Bronchial epithelial cell (primary cell): ENCODE results near the gene DRD2. TPM values are rescaled to one million over a fixed set of nuclear protein-coding genes. Genes with fewer than 3 reads are reported as not detected.

Experiments used
- DNase-seq: peaks from one replicate; pipeline ENCODE4 v3.0.0-alpha.2; 2010; ENCODE audit warnings: low read depth
- FAIRE-seq: peaks from 2 replicates; lab custom pipeline; 2011; peaks lifted over from hg19 to GRCh38; lab: Jason Lieb, UNC
- H3K27me3 ChIP-seq: 2 replicates; pipeline ENCODE4 v1.5.1; 2011; ENCODE audit warnings: low read length; ENCODE audit not compliant: control insufficient read depth, insufficient read depth
- H3K36me3 ChIP-seq: 2 replicates; pipeline ENCODE4 v1.5.1; 2011; ENCODE audit warnings: low read length; ENCODE audit not compliant: control insufficient read depth, insufficient read depth
- H3K4me3 ChIP-seq: 2 replicates; pipeline ENCODE4 v1.5.1; 2011; ENCODE audit warnings: mild to moderate bottlenecking, low read depth, low read length, control low read depth
- total RNA-seq: library from RNA; depleted of rRNA; stranded (reverse); fragments of >200 nt; gene quantifications from 2 replicates; pipeline ENCODE4 v1.2.1, GENCODE V29; 2014
- TF ChIP-seq, protein P1 (sequence below): IDR thresholded peaks from 2 replicates; pipeline ENCODE4 v1.5.1; 2011; ENCODE audit warnings: mild to moderate bottlenecking, moderate library complexity, low read length, control low read depth, inconsistent platforms; ENCODE audit not compliant: insufficient read depth, severe bottlenecking

Gene DRD2
- total RNA-seq, 1 donor from 2014 or later, result not detected

DNA sequence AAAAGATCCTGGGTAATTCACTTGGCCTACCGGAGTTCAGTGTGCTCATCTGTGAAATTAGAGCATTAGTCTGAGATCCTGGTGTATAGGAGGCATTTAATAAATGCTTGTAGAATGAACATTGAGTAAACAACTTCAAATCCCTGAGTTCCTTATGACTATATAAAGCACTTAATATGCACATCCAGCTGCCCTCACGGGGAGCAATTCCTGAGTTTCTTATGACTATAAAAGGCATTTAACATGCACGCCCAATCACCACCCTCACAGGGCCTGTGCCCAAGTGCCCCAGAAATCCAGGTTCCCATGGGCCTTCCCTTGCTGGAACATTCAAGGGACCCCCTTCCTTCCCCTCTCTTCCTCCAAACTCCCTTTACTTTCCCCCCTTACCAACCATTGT, 13.6 kb downstream of the DRD2 start:
- Histone ChIP-seq H3K27me3 (peaks cover 3% of the 10 kb centered on the region), H3K36me3 (no peaks in the 10 kb centered on the region), H3K4me3 (no peak overlapping the region)
- DNase-seq (no peak), FAIRE-seq (no peak)
- TF ChIP-seq, protein P1, sequence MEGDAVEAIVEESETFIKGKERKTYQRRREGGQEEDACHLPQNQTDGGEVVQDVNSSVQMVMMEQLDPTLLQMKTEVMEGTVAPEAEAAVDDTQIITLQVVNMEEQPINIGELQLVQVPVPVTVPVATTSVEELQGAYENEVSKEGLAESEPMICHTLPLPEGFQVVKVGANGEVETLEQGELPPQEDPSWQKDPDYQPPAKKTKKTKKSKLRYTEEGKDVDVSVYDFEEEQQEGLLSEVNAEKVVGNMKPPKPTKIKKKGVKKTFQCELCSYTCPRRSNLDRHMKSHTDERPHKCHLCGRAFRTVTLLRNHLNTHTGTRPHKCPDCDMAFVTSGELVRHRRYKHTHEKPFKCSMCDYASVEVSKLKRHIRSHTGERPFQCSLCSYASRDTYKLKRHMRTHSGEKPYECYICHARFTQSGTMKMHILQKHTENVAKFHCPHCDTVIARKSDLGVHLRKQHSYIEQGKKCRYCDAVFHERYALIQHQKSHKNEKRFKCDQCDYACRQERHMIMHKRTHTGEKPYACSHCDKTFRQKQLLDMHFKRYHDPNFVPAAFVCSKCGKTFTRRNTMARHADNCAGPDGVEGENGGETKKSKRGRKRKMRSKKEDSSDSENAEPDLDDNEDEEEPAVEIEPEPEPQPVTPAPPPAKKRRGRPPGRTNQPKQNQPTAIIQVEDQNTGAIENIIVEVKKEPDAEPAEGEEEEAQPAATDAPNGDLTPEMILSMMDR, result no peak

DNA sequence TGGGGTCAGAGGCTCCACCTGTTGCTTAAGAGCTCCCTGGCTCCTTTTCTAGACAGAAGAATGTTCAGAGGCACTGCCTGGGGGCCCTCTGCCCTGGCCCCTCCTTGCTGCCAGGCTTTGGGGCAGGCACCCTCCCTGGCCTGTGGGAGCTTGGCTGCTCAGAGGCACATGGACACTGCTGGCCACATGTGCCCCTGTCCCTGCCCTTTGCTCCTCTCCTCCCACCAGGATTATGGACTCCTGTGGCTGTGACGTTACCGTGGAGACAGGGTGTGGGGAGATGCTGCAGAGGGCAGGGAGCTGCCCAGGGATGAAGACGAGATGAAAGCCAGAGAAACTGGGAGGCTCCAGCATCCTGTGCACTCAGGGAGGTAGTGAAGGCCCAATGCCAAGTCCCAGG, 14.7 kb downstream of the DRD2 start:
- no peak for FAIRE-seq
- DNase-seq, result no peak
- no peaks in the 10 kb centered on the region for H3K36me3 ChIP-seq
- TF ChIP-seq, protein P1, result no peak
- no peak overlapping the region for H3K4me3 ChIP-seq
- H3K27me3 ChIP-seq, result peaks cover 3% of the 10 kb centered on the region

DNA sequence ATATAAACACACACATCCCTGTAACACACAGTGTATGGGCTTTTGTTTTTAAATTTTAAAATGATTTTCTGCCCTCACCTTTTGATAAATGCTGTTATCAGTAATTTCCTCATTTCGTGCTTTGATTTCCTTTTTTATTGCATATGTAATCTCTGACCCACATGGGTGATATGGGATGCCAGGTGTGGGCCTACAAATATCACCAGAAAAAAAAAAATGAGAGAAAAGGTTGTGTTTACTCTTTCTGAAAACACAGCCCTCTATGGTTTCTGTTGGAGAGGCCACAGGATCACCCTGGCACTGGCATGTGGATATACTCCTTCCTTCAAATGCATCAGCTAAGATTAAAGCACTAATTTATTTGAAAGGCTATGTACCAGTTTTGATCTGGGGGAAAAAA, 17.0 kb downstream of the DRD2 start:
- FAIRE-seq, result no peak
- no peaks in the 10 kb centered on the region for H3K36me3 ChIP-seq

DNA sequence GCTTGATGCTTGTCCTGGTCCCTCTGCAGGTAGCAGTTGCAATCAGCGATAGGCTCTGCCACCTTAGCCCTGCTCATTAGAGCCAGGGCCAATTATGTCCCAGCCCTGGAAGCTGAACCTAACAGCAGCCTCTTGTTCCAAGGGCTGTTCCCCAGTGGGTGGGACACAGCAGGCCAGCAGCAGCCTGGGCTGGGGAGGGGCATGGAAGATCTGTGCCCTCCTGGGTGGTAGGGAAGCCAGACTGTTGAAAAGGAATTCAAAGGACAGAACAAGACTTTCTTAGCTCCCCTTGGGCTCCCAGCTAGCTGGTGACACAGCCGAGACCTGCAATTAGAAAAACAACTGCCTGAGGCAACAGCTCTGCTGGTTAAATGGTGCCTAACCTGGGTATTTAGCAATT, 17.4 kb downstream of the DRD2 start:
- Histone ChIP-seq H3K4me3 (no peak overlapping the region), H3K27me3 (peaks cover 3% of the 10 kb centered on the region), H3K36me3 (no peaks in the 10 kb centered on the region)
- no peak for DNase-seq
- TF ChIP-seq, protein P1, result no peak
- no peak for FAIRE-seq

More for the DNA sequence above, 17.0 kb downstream of the DRD2 start:
- peaks cover 3% of the 10 kb centered on the region for H3K27me3 ChIP-seq
- TF ChIP-seq, protein P1, result no peak
- no peak for DNase-seq
- H3K4me3 ChIP-seq, result no peak overlapping the region

- Histone ChIP-seq H3K36me3 (no peaks in the 10 kb centered on the region), H3K4me3 (no peak overlapping the region), H3K27me3 (peaks cover 2% of the 10 kb centered on the region)
- FAIRE-seq (no peak), DNase-seq (no peak)
- TF ChIP-seq, protein P1, result no peak
Observed at GRCh38 chr11:113454455-113454854, 20.7 kb downstream of the DRD2 start.

- no peaks in the 10 kb centered on the region for H3K36me3 ChIP-seq
- DNase-seq, result no peak
- H3K4me3 ChIP-seq, result no peak overlapping the region
- FAIRE-seq, result no peak
- no peaks in the 10 kb centered on the region for H3K27me3 ChIP-seq
- TF ChIP-seq, protein P1, result no peak
Observed at GRCh38 chr11:113449743-113450142, 25.5 kb downstream of the DRD2 start.
